ENCODE results near the gene SYNE1. TPM values are rescaled to one million over a fixed set of nuclear protein-coding genes. Genes with fewer than 3 reads are reported as not detected.

SYNE1 gene
- total and polyA plus RNA-seq, 9 donors: 70.4 to 279 (median 154) TPM

DNA sequence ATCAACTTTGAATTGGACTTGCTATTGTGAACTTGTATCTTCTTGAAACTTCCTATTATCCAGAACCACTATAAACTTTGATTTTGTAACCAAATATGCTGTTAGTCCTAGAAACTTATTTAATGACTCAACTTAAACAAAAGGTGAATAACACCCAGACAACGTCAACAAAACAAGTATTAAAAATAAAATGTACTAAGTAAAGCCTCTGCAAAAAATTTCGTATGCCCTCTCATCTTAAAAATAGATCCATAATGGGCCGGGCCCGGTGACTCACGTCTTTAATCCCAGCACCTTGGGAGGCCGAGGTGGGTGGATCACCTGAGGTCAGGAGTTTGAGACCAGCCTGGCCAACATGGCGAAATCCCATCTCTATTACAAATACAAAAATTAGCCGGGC is 428.0 kb downstream of the SYNE1 start:
- Histone ChIP-seq H3K9me3 (no peaks in the 10 kb centered on the region), H3K4me3 (no peak overlapping the region), H3K27me3 (no peaks in the 10 kb centered on the region), H3K4me1 (ENCODE audit: insufficient read depth) (no peaks in the 10 kb centered on the region), H3K36me3 (no peaks in the 10 kb centered on the region), H3K27ac (no peak overlapping the region)
- no peak for DNase-seq
- intact Hi-C loops (cut with DNase I): no loop called here
- TF ChIP-seq, protein P1, sequence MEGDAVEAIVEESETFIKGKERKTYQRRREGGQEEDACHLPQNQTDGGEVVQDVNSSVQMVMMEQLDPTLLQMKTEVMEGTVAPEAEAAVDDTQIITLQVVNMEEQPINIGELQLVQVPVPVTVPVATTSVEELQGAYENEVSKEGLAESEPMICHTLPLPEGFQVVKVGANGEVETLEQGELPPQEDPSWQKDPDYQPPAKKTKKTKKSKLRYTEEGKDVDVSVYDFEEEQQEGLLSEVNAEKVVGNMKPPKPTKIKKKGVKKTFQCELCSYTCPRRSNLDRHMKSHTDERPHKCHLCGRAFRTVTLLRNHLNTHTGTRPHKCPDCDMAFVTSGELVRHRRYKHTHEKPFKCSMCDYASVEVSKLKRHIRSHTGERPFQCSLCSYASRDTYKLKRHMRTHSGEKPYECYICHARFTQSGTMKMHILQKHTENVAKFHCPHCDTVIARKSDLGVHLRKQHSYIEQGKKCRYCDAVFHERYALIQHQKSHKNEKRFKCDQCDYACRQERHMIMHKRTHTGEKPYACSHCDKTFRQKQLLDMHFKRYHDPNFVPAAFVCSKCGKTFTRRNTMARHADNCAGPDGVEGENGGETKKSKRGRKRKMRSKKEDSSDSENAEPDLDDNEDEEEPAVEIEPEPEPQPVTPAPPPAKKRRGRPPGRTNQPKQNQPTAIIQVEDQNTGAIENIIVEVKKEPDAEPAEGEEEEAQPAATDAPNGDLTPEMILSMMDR (IDR thresholded peaks at IDR 0.05): no peak
- TF ChIP-seq POLR2A (IDR thresholded peaks at IDR 0.05) (no peak), EP300 (IDR thresholded peaks at IDR 0.05) (no peak)
- WGBS, 3 donors: 89 to 94% (median 92%) methylated on average over 8 of the region's 8 CpGs

DNA sequence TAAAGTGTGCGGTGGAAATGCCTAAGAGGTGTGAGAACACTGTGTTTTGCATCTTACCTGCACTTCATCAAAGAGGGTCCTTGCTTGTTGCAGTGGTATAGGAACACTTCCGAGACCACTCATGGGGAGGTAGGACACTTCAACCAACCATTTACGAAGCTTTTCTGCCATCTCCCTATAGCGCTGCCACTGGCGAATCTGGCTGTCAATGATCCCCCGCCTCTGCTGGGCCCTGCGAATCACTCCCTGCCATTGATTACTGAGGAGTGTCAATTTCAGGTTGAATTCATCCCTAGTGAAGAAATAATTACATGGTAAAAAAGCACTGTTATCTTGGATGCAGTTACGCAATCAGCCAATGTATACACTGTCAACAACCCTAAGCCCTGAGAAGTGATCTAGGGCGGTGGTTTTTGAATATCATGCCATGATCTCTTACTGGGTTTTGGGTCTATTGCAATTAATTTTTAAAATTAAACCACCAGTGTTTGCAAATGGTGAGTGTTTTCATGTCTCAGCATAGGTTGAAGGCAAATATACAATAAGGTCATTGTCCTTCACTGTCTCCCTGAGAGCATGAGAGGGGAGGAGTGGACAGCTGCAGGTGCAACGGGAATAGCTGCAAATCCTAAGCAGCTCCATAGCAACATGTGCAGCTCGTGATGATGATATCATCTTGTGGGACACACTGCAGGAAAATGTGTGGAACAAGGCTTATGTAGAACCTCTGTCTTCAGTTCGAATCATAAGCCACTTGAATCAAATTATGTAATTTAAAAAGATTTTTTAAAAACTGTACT is 429.0 kb downstream of the SYNE1 start:
- no peak for DNase-seq
- WGBS, 3 donors: 94 to 97% (median 97%) methylated on average over 12 of the region's 12 CpGs
- Histone ChIP-seq H3K27me3 (no peaks in the 10 kb centered on the region), H3K36me3 (no peaks in the 10 kb centered on the region), H3K4me3 (no peak overlapping the region), H3K4me1 (ENCODE audit: insufficient read depth) (no peaks in the 10 kb centered on the region), H3K27ac (no peak overlapping the region), H3K9me3 (no peaks in the 10 kb centered on the region)
- TF ChIP-seq EP300 (IDR thresholded peaks at IDR 0.05): no peak
- TF ChIP-seq POLR2A (IDR thresholded peaks at IDR 0.05): no peak
- TF ChIP-seq, protein P1 (IDR thresholded peaks at IDR 0.05): no peak
- intact Hi-C loops (cut with DNase I): no loop called here

DNA sequence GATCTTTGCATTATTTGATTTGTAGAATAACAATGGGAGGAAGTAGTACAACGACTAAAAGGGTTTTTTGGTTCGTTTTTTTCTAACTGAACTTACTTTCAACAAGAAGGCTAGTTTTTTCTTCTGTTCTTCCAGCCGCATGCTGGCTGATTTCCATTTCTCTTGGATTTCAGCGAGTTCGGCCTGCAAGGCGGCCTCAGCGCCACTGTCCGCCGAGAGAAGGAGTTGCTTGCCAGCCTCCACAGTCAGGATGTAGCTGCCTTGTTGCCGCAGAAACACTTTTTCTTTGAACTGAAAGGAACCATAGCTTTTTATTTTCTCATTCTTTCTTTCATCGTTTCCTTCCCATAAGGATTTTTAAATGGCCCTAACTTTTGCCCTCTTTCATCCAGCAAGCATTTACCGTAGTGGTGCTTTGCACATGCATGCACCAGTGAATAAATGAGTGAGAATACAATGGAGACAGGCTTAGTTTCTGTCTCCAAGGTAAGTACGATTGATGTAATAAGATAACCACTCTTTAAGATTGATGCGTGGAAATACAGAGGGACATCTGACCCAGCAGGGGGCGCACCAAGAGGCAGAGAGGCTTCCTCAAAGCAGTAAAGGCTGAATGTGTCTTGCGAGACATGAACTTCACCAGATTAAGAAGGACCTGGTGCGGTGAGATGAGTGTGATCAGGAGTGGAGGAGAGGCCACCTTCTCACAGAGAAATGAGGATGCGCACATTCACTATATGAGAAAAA is 430.9 kb downstream of the SYNE1 start:
- Histone ChIP-seq H3K4me3 (no peak overlapping the region), H3K27me3 (no peaks in the 10 kb centered on the region), H3K4me1 (ENCODE audit: insufficient read depth) (no peaks in the 10 kb centered on the region), H3K9me3 (no peaks in the 10 kb centered on the region), H3K27ac (no peak overlapping the region), H3K36me3 (no peaks in the 10 kb centered on the region)
- WGBS, 3 donors: 83 to 86% (median 84%) methylated on average over 18 of the region's 18 CpGs
- TF ChIP-seq, protein P1 (IDR thresholded peaks at IDR 0.05): no peak
- TF ChIP-seq EP300 (IDR thresholded peaks at IDR 0.05) (no peak), POLR2A (IDR thresholded peaks at IDR 0.05) (no peak)
- no peak for DNase-seq
- intact Hi-C loops (cut with DNase I): no loop called here

DNA sequence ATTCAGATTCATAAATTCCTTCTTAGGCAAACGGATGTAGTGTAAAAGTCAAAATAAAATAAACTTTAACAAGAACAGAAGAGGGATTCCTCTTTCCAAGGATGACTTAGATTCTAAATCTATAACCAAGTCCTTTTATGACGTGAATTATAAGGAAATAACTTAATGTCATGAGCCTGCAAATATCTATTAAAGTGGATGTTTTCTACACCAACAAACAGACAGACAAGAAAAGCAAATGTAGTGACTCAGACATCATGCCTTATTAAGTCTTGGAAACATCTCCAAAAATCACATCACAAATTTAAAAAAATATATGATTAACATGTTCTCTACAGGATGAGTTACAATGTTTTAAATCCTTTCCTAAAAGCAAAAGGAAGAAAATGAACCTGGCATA is 432.6 kb downstream of the SYNE1 start:
- Histone ChIP-seq H3K9me3 (no peaks in the 10 kb centered on the region), H3K27ac (no peak overlapping the region), H3K4me1 (ENCODE audit: insufficient read depth) (no peaks in the 10 kb centered on the region), H3K36me3 (no peaks in the 10 kb centered on the region), H3K4me3 (no peak overlapping the region), H3K27me3 (no peaks in the 10 kb centered on the region)
- intact Hi-C loops (cut with DNase I): no loop called here
- no peak for TF ChIP-seq EP300 (IDR thresholded peaks at IDR 0.05)
- TF ChIP-seq, protein P1 (IDR thresholded peaks at IDR 0.05): no peak
- TF ChIP-seq POLR2A (IDR thresholded peaks at IDR 0.05): no peak
- WGBS, 3 donors: 69 to 82% (median 75%) methylated on average over 2 of the region's 2 CpGs
- no peak for DNase-seq

All from ovary (tissue), 9 donors.